Left lobe of liver (tissue), 2 donors: ENCODE data around the gene ANG. TPM values are rescaled to one million over a fixed set of nuclear protein-coding genes. Genes with fewer than 3 reads are reported as not detected.
"Not testable (repeated sequence)": the region's sequence is repeated elsewhere in the genome, so short reads cannot be mapped to it uniquely, and the experiment has no call there.

Source experiments
- ATAC-seq: fragments of 200-7000 bp; cut with Tn5 transposase; one replicate; pipeline ENCODE4 v1.9.1; 2020; ENCODE audit warnings: mild to moderate bottlenecking, moderate library complexity
- DNase-seq: peaks from one replicate; pipeline ENCODE4 v3.0.0-alpha.2; 2020; ENCODE audit warnings: low spot score
- total RNA-seq: library from RNA; stranded (reverse); gene quantifications from one replicate; pipeline ENCODE4 v1.2.1, GENCODE V29; 2021
- donor health status: DM: no; HTN: no; CAD: no; lungs with moderate emphysema.
- donor health status: DM: no; HTN: yes; CAD: no.

Gene ANG
- total RNA-seq, 1 donor from 2014 or later = 685 TPM

DNA sequence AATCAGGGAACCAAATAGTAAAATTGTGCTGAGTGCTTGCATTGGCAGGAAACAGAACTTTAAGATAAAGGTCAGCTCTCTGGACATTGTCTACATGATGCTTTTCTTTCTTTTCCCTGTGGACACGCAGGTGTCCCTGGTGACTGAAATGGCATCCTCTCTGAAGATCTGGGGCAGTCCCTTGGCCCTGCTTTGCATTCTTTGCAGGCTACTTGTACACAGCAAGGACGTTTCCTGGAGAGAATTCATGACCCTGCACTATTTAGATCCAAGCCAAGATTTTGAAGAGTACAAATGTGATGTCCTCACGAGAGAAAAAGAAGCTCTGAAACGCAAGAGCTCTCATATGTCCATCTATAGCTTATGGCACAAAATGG lies 45.9 kb downstream of the ANG start:
- ATAC-seq = no peak

DNA sequence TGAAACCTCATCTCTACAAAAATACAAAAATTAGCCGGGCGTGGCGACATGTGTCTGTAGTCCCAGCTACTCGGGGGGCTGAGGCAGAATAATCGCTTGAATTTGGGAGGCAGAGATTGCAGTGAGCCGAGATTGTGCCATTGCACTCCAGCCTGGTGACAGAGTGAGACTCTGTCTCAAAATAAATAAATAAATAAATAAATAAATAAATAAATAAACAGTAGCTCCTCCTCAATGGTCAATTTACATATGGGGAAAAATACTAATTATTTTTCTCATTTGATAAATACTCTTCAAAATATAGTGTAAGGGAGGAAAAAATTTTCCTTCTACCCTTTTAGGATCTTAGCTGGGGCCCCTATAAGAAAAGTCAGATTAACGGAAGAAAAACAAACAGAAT lies 49.7 kb downstream of the ANG start:
- DNase-seq, ATAC-seq: not testable (repeated sequence)

More for the DNA sequence above, 45.9 kb downstream of the ANG start:
- no peak for DNase-seq

DNA sequence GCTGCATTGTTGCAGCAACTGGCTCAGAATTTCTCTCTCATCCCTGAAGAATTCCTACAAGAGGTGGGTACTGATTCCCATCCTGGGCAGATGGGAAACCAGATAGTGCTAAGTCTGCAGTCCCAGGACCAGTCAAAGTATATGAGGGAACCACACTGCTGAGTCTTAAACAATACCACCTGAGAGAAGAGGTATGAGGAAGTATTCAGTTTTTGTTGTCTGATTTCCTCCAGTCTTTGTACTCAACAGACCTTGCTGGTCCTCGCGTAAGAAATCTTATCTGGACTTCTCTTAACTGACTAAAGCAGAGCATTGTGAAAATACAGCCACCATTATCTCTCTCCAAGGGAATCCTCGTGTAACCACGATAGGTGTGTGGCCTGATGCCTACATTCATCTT lies 53.6 kb downstream of the ANG start:
- ATAC-seq = no peak

DNA sequence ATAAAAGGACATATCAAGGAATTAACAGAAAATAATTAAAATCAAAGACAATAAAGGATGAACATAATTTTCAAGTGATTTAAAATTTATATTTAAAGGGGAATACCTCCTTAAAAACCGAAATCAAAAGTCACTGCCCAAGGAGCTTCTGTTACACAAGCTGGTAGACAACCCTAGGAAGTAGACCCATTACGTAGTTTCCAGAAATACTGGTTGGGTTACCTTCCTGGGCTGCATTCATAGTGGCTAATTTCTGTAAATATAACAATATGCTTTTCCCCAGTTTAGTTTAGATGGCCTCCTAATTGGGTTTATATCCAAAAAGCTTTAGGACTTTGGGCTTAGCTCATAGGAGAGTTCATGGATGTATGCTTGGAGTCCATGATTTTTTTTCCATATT lies 55.0 kb downstream of the ANG start:
- ATAC-seq (no peak), DNase-seq (no peak)

More for the DNA sequence above, 53.6 kb downstream of the ANG start:
- DNase-seq = no peak

Other genes with a start within 250 kb of the ANG start
- 11.5 TPM for gene OSGEP, start 234.0 kb upstream of the ANG start, total RNA-seq
- gene APEX1, start 233.5 kb upstream of the ANG start, total RNA-seq = 50.9 TPM
- gene PIP4P1, start 227.3 kb upstream of the ANG start, total RNA-seq = 11.7 TPM
- gene PNP, start 219.4 kb upstream of the ANG start, total RNA-seq = 45.0 TPM
- gene RNASE10, start 183.2 kb upstream of the ANG start, total RNA-seq = 0.91 TPM
- gene RNASE9, start 127.7 kb upstream of the ANG start, total RNA-seq = not detected
- not detected for gene RNASE11, start 100.8 kb upstream of the ANG start, total RNA-seq
- gene RNASE12, start 97.4 kb upstream of the ANG start, total RNA-seq = not detected
- gene OR6S1, start 47.1 kb upstream of the ANG start, total RNA-seq = not detected
- 152 TPM for gene RNASE4, start 4.2 kb upstream of the ANG start, total RNA-seq
- gene EDDM3A, start 57.1 kb downstream of the ANG start, total RNA-seq = not detected
- gene EDDM3B, start 79.6 kb downstream of the ANG start, total RNA-seq = not detected
- gene RNASE6, start 92.5 kb downstream of the ANG start, total RNA-seq = 1.6 TPM
- 21.4 TPM for gene RNASE1, start 114.1 kb downstream of the ANG start, total RNA-seq
- gene RNASE3, start 202.6 kb downstream of the ANG start, total RNA-seq = not detected